Measurements from ENCODE around the gene MVB12B.
"Not testable (repeated sequence)": the region's sequence is repeated elsewhere in the genome, so short reads cannot be mapped to it uniquely, and the experiment has no call there.

Gene MVB12B

GRCh38 chr9:126459546-126459945 is 132.9 kb downstream of the MVB12B start:
- no peak for DNase-seq

GRCh38 chr9:126459965-126460843 is 133.6 kb downstream of the MVB12B start:
- DNase-seq: no peak

GRCh38 chr9:126461029-126461428 is 134.4 kb downstream of the MVB12B start:
- no peak for DNase-seq

- no peak for DNase-seq
Measured at GRCh38 chr9:126461608-126462007, 135.0 kb downstream of the MVB12B start.

GRCh38 chr9:126462617-126463016 is 136.0 kb downstream of the MVB12B start:
- DNase-seq: no peak

- DNase-seq: no peak
Measured at GRCh38 chr9:126463426-126463825, 136.8 kb downstream of the MVB12B start.

- no peak for DNase-seq
Measured at GRCh38 chr9:126464694-126465441, 138.2 kb downstream of the MVB12B start.

GRCh38 chr9:126465977-126466376 is 139.3 kb downstream of the MVB12B start:
- DNase-seq: no peak

- DNase-seq: no peak
Measured at GRCh38 chr9:126468141-126468825, 141.7 kb downstream of the MVB12B start.

- no peak for DNase-seq
Measured at GRCh38 chr9:126470241-126470993, 143.8 kb downstream of the MVB12B start.

- DNase-seq: no peak
Measured at GRCh38 chr9:126471084-126471624, 144.5 kb downstream of the MVB12B start.

- DNase-seq: no peak
Measured at GRCh38 chr9:126472198-126472947, 145.7 kb downstream of the MVB12B start.

GRCh38 chr9:126472948-126473298 is 146.3 kb downstream of the MVB12B start:
- DNase-seq: no peak

- no peak for DNase-seq
Measured at GRCh38 chr9:126474206-126474765, 147.7 kb downstream of the MVB12B start.

- DNase-seq: no peak
Measured at GRCh38 chr9:126474786-126475485, 148.3 kb downstream of the MVB12B start.

- DNase-seq: no peak
Measured at GRCh38 chr9:126475933-126476555, 149.4 kb downstream of the MVB12B start.

GRCh38 chr9:126477432-126477831 is 150.8 kb downstream of the MVB12B start:
- not testable (repeated sequence) for DNase-seq

- no peak for DNase-seq
Measured at GRCh38 chr9:126478216-126478981, 151.8 kb downstream of the MVB12B start.

GRCh38 chr9:126479515-126479914 is 152.9 kb downstream of the MVB12B start:
- no peak for DNase-seq
